Stimulated activated CD4-positive, alpha-beta T cell treated with anti-CD3 and anti-CD28 coated beads, Interleukin-2, amount 100 ng/mL, for 4 hours (primary cell): ENCODE data around the gene CFAP69.

ENCODE experiments used
- DNase-seq: peaks from one replicate; pipeline ENCODE4 v3.0.0-alpha.2; 2020; ENCODE audit warnings: low read depth

CFAP69 gene, protein sequence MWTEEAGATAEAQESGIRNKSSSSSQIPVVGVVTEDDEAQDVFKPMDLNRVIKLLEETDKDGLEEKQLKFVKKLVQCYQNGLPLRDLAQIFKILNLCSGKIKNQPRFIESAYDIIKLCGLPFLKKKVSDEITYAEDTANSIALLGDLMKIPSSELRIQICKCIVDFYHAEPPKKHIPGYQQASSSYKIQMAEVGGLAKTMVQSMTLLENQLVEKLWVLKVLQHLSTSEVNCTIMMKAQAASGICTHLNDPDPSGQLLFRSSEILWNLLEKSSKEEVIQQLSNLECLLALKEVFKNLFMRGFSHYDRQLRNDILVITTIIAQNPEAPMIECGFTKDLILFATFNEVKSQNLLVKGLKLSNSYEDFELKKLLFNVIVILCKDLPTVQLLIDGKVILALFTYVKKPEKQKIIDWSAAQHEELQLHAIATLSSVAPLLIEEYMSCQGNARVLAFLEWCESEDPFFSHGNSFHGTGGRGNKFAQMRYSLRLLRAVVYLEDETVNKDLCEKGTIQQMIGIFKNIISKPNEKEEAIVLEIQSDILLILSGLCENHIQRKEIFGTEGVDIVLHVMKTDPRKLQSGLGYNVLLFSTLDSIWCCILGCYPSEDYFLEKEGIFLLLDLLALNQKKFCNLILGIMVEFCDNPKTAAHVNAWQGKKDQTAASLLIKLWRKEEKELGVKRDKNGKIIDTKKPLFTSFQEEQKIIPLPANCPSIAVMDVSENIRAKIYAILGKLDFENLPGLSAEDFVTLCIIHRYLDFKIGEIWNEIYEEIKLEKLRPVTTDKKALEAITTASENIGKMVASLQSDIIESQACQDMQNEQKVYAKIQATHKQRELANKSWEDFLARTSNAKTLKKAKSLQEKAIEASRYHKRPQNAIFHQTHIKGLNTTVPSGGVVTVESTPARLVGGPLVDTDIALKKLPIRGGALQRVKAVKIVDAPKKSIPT

DNA sequence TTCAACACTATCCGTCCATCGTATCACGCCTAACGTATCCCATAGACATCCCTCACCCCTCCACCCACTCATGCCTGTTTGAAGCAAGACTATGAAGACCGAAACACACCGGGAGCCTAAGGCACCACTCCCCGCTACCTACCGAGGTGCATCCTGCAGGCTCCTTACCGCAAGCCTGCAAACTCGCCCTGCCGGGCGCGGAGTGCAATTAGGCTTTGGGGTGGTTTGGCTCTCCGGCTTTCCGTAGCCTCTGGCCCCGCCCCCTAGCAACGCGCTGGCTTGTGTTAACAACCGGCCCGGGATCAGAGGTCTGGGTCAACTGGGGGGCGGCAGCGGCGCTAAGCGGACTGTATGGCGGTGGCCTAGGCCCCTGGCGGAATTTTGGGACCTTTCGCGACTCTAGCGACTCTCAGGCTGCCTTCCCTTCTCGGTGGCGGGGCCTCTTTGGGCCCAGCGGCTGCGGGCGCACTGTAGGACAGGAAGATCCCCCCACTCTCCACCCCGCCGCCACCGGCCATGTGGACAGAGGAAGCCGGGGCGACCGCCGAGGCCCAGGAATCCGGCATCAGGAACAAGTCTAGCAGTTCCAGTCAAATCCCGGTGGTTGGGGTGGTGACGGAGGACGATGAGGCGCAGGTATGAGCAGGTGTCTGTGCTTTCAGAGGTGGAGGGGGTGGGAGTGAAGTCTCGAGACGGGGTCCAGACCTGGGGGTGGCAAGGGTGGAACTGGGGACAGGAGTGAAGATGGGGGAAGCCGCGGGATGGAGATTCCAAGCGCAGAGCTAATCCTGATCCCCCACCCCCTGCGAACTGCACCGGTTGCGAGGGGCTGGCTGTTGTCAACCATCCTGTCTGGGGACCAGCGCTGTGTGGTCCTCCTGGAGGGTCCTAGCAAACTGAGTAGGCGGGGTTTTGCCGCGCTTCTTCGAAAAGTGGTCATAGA is at the start of gene CFAP69:
Gene CFAP69 (plus strand): TSS at position 266 of the 943 bp plus-strand sequence. CDS start 251 bp downstream, at position 517.
- peak; percentile 77 for DNase-seq

DNA sequence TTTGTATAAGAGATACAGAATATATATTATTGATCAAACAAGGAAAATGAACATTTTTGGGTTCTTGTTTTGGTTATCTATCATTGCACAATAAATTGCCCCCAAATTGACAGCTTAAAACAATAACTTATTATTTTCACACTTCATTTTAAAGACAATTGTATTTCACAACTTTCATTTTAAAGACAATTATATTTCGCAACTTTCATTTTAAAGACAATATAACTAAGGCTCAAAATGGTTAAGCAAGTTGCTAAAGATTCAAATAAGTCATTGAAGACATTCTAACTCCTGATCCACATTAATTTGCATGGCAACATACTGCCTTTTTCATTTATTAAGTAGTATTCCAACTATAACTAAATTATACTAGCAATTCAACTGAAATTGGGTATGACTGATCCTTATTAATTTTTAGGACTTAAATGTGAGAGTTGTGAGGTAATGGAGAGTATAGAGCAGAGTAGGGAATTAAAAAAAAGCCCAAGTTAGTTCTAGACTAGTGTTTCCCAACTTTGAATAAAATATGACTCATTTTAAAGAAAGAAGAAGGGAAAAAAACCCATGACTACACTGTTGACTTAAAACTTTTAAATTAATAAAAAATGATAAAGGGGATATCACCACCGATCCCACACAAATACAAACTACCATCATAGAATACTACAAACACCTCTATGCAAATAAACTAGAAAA is 43.3 kb upstream of the CFAP69 start:
- DNase-seq = no peak

GRCh38 chr7:90207956-90208355 is 37.0 kb upstream of the CFAP69 start:
- DNase-seq = no peak

DNA sequence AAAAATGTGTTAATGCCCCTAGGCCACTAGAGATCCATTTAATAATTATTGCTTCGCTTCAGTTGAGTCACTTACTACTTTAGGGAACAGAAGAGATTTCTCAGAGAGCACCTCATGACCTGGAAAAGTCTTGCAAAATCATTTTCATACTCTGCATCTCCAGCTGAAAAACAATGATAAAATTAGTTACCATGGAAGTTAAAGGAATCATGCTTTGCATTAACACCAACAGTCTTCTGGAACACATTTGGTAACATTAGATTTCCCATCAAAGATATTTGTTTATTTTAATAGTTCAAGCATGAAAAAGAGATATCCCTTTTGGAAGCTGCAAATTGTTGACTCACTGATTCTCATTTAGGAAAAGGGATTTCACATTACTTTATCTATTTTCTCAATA is 35.2 kb upstream of the CFAP69 start:
- no peak for DNase-seq

GRCh38 chr7:90210475-90210874 is 34.5 kb upstream of the CFAP69 start:
- DNase-seq = no peak

- DNase-seq = no peak
Measured at GRCh38 chr7:90210981-90211380, 34.0 kb upstream of the CFAP69 start.

DNA sequence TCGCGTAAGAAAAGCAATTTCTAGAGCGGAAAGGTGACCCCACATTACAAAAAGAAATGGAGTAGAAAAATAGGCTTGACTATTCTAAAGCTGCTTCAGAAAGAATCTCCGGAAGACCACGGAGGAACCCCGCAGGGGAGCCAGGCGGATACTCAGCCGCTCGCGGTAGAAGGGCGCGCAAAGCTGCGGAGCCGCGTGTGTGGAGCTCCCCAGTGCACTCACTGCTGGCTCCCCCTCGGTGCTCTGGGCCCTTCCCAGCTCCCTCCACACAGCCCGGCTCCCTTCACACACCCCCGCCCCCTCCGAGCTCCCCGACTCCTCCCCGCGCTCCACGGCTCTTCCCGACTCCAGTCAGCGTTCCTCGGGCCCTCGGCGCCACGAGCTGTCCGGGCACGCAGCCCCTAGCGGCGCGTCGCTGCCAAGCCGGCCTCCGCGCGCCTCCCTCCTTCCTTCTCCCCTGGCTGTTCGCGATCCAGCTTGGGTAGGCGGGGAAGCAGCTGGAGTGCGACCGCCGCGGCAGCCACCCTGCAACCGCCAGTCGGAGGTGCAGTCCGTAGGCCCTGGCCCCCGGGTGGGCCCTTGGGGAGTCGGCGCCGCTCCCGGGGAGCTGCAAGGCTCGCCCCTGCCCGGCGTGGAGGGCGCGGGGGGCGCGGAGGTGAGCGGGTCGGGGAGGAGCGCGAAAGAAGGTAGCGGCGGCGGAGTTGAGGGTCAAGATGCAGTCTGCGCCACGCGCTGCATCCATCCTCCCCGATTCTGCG is 33.4 kb upstream of the CFAP69 start, which contains the start of gene STEAP2:
Gene STEAP2 (plus strand): TSS at position 350 of the 758 bp plus-strand sequence. CDS start 13,343 bp downstream, outside the sequence.
- no peak for DNase-seq

GRCh38 chr7:90212149-90212495 is 32.9 kb upstream of the CFAP69 start:
- DNase-seq = no peak

GRCh38 chr7:90213521-90213920 is 31.5 kb upstream of the CFAP69 start:
- no peak for DNase-seq

DNA sequence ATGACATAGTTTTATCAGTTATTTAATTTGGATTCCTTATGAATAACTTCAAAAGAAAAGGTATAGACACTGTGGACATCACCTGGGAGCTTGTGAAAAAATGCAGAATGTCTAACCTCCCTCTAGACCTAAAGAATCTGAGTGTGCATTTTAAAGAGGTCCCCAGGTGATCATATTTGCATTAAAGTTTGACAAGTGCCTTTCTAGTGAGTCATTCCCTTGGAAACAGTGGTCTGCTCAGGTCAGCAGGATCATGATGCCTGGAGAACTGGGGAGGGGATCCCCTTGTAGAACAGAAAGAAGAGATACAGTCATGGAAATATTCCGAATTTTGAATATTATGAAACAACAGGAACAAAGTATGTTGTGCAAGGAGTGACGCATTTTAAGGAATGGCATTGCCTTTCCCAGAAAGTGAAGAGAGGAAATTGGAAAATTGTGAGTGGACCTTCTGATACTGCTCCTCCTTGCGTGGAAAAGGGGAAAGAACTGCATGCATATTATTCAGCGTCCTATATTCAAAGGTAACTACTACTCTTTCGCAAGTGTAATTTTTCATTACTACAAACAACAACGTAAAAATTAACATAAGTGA is 28.8 kb upstream of the CFAP69 start:
- DNase-seq = no peak

GRCh38 chr7:90216771-90217170 is 28.2 kb upstream of the CFAP69 start:
- no peak for DNase-seq

- DNase-seq = no peak
Measured at GRCh38 chr7:90222390-90222789, 22.6 kb upstream of the CFAP69 start.

DNA sequence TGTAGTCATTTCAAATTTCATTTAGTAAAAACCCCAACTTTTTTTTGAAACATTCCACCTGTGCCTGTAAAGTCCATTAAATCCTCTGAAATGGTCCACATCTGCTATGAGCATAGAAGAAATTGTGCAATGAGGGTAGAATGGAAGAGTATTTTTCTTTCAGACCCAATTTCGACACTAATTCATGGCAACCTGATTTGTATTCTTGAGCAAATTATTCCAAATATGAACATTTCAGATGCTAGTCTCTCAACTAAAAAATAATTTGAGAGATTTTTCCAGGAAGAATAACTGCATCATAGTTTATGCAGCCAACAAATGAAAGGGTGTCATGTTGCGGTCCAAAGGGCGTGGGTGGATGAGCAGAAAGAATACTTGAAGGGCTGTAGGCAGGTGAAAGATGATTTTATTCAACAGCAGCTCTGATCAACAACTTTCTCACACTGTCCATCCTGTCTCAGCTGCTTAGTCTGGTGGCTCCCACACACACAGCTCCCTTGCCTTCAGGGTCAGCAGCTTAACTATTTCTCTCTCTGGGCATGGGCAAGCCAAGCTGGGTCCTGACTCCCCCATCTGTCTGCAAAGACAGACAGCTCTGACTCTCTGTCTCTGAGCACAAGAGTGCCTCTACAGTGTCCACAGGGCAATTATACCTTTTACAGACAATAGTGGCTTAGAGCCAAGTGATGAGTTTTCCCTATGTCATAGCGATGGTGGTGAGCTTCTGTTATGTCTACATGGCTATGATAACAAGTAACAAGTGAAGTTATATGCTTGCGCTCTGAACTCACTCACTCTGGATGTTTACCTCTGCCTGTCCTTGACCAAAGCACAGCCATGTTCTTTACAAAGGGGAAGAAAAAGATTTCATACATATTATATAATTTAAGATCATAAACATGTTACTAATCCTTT is 21.9 kb upstream of the CFAP69 start:
- DNase-seq = no peak

DNA sequence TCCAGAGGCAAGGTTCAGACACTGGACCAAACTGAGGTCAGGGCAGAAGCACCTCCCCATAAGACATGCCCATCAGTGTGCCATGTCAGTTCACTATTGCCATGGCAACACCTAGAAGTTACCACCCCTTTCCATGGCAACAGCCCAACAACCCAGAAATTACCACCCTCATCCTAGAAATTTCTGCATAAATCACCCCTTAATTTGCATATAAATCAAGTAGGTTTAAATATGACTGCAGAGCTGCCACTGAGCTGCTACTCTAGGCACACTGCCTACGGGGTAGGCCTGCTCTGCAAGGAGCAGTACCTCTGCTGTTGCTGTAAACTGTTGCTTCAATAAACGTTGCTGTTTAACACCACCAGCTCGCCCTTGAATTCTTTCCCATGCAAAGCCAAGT is 20.8 kb upstream of the CFAP69 start:
- DNase-seq = no peak

GRCh38 chr7:90225181-90225580 is 19.8 kb upstream of the CFAP69 start:
- no peak for DNase-seq

DNA sequence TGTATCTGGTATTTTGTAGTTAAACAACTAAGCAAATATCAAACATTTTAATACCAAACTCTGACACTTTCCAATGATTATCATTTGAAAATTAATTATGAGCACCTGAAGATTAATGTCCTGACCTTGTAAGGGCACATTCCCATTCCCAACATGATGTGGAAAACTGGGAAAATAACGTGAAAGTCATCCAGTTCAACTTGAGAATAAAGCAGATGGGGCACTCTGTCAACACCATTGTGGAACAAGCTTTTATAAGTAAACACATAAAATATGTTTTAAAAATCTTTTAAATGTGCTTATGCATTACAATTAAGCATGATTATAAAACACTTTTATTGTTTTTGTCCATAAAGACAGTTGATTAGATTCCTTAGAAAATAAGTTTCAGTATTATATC is 19.4 kb upstream of the CFAP69 start:
- DNase-seq = no peak

GRCh38 chr7:90227259-90227658 is 17.7 kb upstream of the CFAP69 start:
- no peak for DNase-seq

GRCh38 chr7:90229682-90230081 is 15.3 kb upstream of the CFAP69 start:
- no peak for DNase-seq

DNA sequence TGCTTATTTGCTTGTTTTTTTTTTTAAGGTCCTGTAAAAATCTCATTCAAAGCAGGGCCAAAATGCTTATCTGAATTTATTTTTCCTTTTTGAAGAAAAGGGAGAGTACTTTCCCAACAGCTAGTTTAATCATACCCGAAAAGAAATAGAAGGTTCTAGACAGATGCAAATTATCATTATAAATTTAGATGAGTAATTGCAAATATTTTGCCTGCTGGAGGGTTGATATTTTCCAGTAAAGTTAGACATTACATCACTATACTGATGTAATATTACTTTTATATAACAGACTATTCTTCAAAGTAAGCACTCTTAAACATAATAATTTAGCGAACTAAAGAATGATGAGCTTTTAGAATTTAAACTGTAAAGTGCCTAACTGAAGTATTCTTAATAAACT is 14.1 kb upstream of the CFAP69 start:
- no peak for DNase-seq
